ENCODE measurements around the gene CNTNAP5. TPM values are rescaled to one million over a fixed set of nuclear protein-coding genes. Genes with fewer than 3 reads are reported as not detected.

The CNTNAP5 gene
- total RNA-seq, 1 donor from 2014 or later = 0.56 TPM

- TF ChIP-seq CTCF (conservative IDR thresholded peaks at IDR 0.05) = no peak
- no peak for DNase-seq (ENCODE audit: low read depth, low spot score)
- H3K36me3 Mint-ChIP-seq (ENCODE audit: low read depth) = no peaks in the 10 kb centered on the region
- H3K4me1 Mint-ChIP-seq = no peaks in the 10 kb centered on the region
- H3K4me3 Mint-ChIP-seq = no peak overlapping the region
- H3K27me3 Mint-ChIP-seq (ENCODE audit: low read depth) = no peaks in the 10 kb centered on the region
- no peak overlapping the region for H3K27ac Mint-ChIP-seq (ENCODE audit: unreplicated experiment)
- no peaks in the 10 kb centered on the region for H3K9me3 Mint-ChIP-seq
Measured at GRCh38 chr2:124104914-124105313, 79.8 kb downstream of the CNTNAP5 start.

GRCh38 chr2:124112206-124112605 lies 87.1 kb downstream of the CNTNAP5 start:
- Mint-ChIP-seq H3K4me1 (no peaks in the 10 kb centered on the region), H3K27ac (ENCODE audit: unreplicated experiment) (no peak overlapping the region), H3K9me3 (no peaks in the 10 kb centered on the region), H3K4me3 (no peak overlapping the region), H3K36me3 (ENCODE audit: low read depth) (no peaks in the 10 kb centered on the region), H3K27me3 (ENCODE audit: low read depth) (no peaks in the 10 kb centered on the region)
- DNase-seq (ENCODE audit: low read depth, low spot score) = no peak
- TF ChIP-seq CTCF (conservative IDR thresholded peaks at IDR 0.05) = no peak

GRCh38 chr2:124112966-124113365 lies 87.9 kb downstream of the CNTNAP5 start:
- DNase-seq (ENCODE audit: low read depth, low spot score) = no peak
- no peaks in the 10 kb centered on the region for H3K36me3 Mint-ChIP-seq (ENCODE audit: low read depth)
- H3K27ac Mint-ChIP-seq (ENCODE audit: unreplicated experiment) = no peak overlapping the region
- H3K9me3 Mint-ChIP-seq = no peaks in the 10 kb centered on the region
- no peak for TF ChIP-seq CTCF (conservative IDR thresholded peaks at IDR 0.05)
- H3K4me1 Mint-ChIP-seq = no peaks in the 10 kb centered on the region
- H3K4me3 Mint-ChIP-seq = no peak overlapping the region
- H3K27me3 Mint-ChIP-seq (ENCODE audit: low read depth) = no peaks in the 10 kb centered on the region

GRCh38 chr2:124120246-124120645 lies 95.2 kb downstream of the CNTNAP5 start:
- Mint-ChIP-seq H3K27me3 (ENCODE audit: low read depth) (no peaks in the 10 kb centered on the region), H3K4me1 (no peaks in the 10 kb centered on the region), H3K27ac (ENCODE audit: unreplicated experiment) (no peak overlapping the region), H3K4me3 (no peak overlapping the region), H3K9me3 (peaks cover 3% of the 10 kb centered on the region), H3K36me3 (ENCODE audit: low read depth) (no peaks in the 10 kb centered on the region)
- no peak for TF ChIP-seq CTCF (conservative IDR thresholded peaks at IDR 0.05)
- no peak for DNase-seq (ENCODE audit: low read depth, low spot score)

GRCh38 chr2:124121106-124121505 lies 96.0 kb downstream of the CNTNAP5 start:
- no peak for DNase-seq (ENCODE audit: low read depth, low spot score)
- TF ChIP-seq CTCF (conservative IDR thresholded peaks at IDR 0.05) = no peak
- Mint-ChIP-seq H3K9me3 (peaks cover 8% of the 10 kb centered on the region), H3K27me3 (ENCODE audit: low read depth) (peaks cover 4% of the 10 kb centered on the region), H3K36me3 (ENCODE audit: low read depth) (peaks cover 4% of the 10 kb centered on the region), H3K4me1 (no peaks in the 10 kb centered on the region), H3K4me3 (no peak overlapping the region), H3K27ac (ENCODE audit: unreplicated experiment) (no peak overlapping the region)
